IMR-90 (cell line): ENCODE measurements around the gene TEX13A. TPM values are rescaled to one million over a fixed set of nuclear protein-coding genes. Genes with fewer than 3 reads are reported as not detected.

ENCODE experiments used
- ATAC-seq: fragments of 200-7000 bp; cut with Tn5 transposase; 2 replicates; pipeline ENCODE4 v1.9.1; 2020; ENCODE audit warnings: low read depth, mild to moderate bottlenecking, moderate library complexity
- BruUV-seq: library from RNA; stranded (reverse); fragments of 400-500 nt; replicated peaks from 2 replicates; lab custom pipeline; 2021; lab: Mats Ljungman, UMichigan
- CTCF ChIA-PET: fragments of 300-600 bp; formaldehyde crosslinking; extraction: SDS; loops from one replicate; lab custom pipeline; 2021; ENCODE audit warnings: antibody characterized with exemption; lab: Yijun Ruan, JAX
- POLR2A ChIA-PET: fragments of 300-600 bp; sonication (Branson Sonifier 250); formaldehyde crosslinking; loops from one replicate; lab custom pipeline; 2022; ENCODE audit warnings: antibody characterized with exemption; ENCODE audit not compliant: unreplicated experiment; lab: Charles Lee
- DNase-seq: peaks from one replicate; pipeline ENCODE4 v3.0.0; 2013
- H2AFZ ChIP-seq: replicated peaks from 2 replicates; pipeline ENCODE3; 2013; ENCODE audit warnings: low read length, mild to moderate bottlenecking; ENCODE audit not compliant: poor library complexity
- H2AK5ac ChIP-seq: 2 replicates; pipeline ENCODE4 v1.6.1; 2013; ENCODE audit warnings: low read depth, low read length, inconsistent platforms
- H2AK9ac ChIP-seq: replicated peaks from 2 replicates; pipeline ENCODE3; 2013; ENCODE audit warnings: mild to moderate bottlenecking, low read depth, low read length, moderate library complexity; ENCODE audit not compliant: poor library complexity
- H2BK120ac ChIP-seq: 2 replicates; pipeline ENCODE4 v1.6.1; 2013; ENCODE audit warnings: low read depth, low read length, inconsistent platforms
- H2BK15ac ChIP-seq: 3 replicates; pipeline ENCODE4 v1.6.1; 2013; ENCODE audit warnings: low read depth, low read length, inconsistent platforms
- H2BK20ac ChIP-seq: 2 replicates; pipeline ENCODE4 v1.6.1; 2013; ENCODE audit warnings: low read depth, mild to moderate bottlenecking, inconsistent platforms, low read length, moderate library complexity
- H2BK5ac ChIP-seq: 2 replicates; pipeline ENCODE4 v1.6.1; 2013; ENCODE audit warnings: mild to moderate bottlenecking, low read depth, low read length, inconsistent platforms; ENCODE audit not compliant: poor library complexity, severe bottlenecking
- H3K14ac ChIP-seq: replicated peaks from 2 replicates; pipeline ENCODE4 v1.6.1; 2013; ENCODE audit warnings: low read depth, low read length, inconsistent platforms
- H3K18ac ChIP-seq: 2 replicates; pipeline ENCODE4 v1.6.1; 2013; ENCODE audit warnings: low read depth, low read length, control low read depth
- H3K23ac ChIP-seq: 2 replicates; pipeline ENCODE4 v1.6.1; 2013; ENCODE audit warnings: low read depth, low read length, inconsistent platforms
- H3K27ac ChIP-seq: 2 replicates; pipeline ENCODE4 v1.5.1; 2013; ENCODE audit warnings: mild to moderate bottlenecking, control low read depth, low read length; ENCODE audit not compliant: insufficient read depth
- H3K27me3 ChIP-seq: 2 replicates; pipeline ENCODE4 v1.6.1; 2013; ENCODE audit warnings: low read length; ENCODE audit not compliant: control insufficient read depth, insufficient read depth
- H3K36me3 ChIP-seq: 2 replicates; pipeline ENCODE4 v1.6.1; 2013; ENCODE audit warnings: low read length, mixed read lengths; ENCODE audit not compliant: control insufficient read depth, insufficient read depth
- H3K4ac ChIP-seq: 2 replicates; pipeline ENCODE4 v1.6.1; 2013; ENCODE audit warnings: low read depth, low read length, inconsistent platforms
- H3K4me1 ChIP-seq: 2 replicates; pipeline ENCODE4 v1.6.1; 2013; ENCODE audit warnings: low read length, mixed read lengths; ENCODE audit not compliant: control insufficient read depth, insufficient read depth
- H3K4me2 ChIP-seq: 2 replicates; pipeline ENCODE4 v1.6.1; 2013; ENCODE audit warnings: low read depth, mild to moderate bottlenecking, control low read depth, low read length, moderate library complexity
- H3K4me3 ChIP-seq: 2 replicates; pipeline ENCODE4 v1.5.1; 2013; ENCODE audit warnings: low read depth, mild to moderate bottlenecking, control low read depth, low read length, moderate library complexity; ENCODE audit not compliant: insufficient read depth
- H3K56ac ChIP-seq: 2 replicates; pipeline ENCODE4 v1.6.1; 2013; ENCODE audit warnings: low read length, inconsistent platforms; ENCODE audit not compliant: insufficient read depth; ENCODE audit errors: extremely low read depth
- H3K79me1 ChIP-seq, 2 experiments: 2 replicates each; pipeline ENCODE4 v1.6.1; 2013; ENCODE audit warnings: low read length in 2 of 2, inconsistent platforms in 1 of 2, low read depth in 1 of 2
- H3K9ac ChIP-seq: 2 replicates; pipeline ENCODE4 v1.6.1; 2013; ENCODE audit warnings: low read depth, low read length, control low read depth
- H3K9me1 ChIP-seq: 2 replicates; pipeline ENCODE4 v1.6.1; 2013; ENCODE audit warnings: low read length, inconsistent platforms; ENCODE audit not compliant: insufficient read depth
- H3K9me3 ChIP-seq: 2 replicates; pipeline ENCODE4 v1.6.1; 2013; ENCODE audit warnings: low read length; ENCODE audit not compliant: control insufficient read depth, insufficient read depth
- H4K20me1 ChIP-seq: 2 replicates; pipeline ENCODE4 v1.6.1; 2013; ENCODE audit warnings: low read length, inconsistent platforms; ENCODE audit not compliant: insufficient read depth
- H4K5ac ChIP-seq: 2 replicates; pipeline ENCODE4 v1.6.1; 2013; ENCODE audit warnings: mild to moderate bottlenecking, low read depth, low read length, control low read depth
- H4K8ac ChIP-seq, 2 experiments: 2 replicates each; pipeline ENCODE4 v1.6.1; 2013; ENCODE audit warnings: low read depth in 2 of 2, low read length in 2 of 2, control low read depth in 1 of 2, inconsistent platforms in 1 of 2
- H4K91ac ChIP-seq: 2 replicates; pipeline ENCODE4 v1.6.1; 2013; ENCODE audit warnings: low read depth, low read length, inconsistent platforms; ENCODE audit not compliant: insufficient read depth
- BHLHE40 ChIP-seq: fragments of 150-350 bp; IDR thresholded peaks from 2 replicates; pipeline ENCODE4 v1.6.1; 2016; ENCODE audit warnings: mild to moderate bottlenecking, low read depth, low read length
- CEBPB ChIP-seq: IDR thresholded peaks from 2 replicates; pipeline ENCODE4 v1.6.1; 2012; ENCODE audit warnings: low read depth, low read length, improper control_type of control experiment
- FOS ChIP-seq: fragments of 150-350 bp; IDR thresholded peaks from 2 replicates; pipeline ENCODE4 v1.6.1; 2016; ENCODE audit warnings: low read depth, low read length
- MAFK ChIP-seq: IDR thresholded peaks from 2 replicates; pipeline ENCODE4 v1.6.1; 2012; ENCODE audit warnings: low read depth, low read length, improper control_type of control experiment
- MAZ ChIP-seq: IDR thresholded peaks from 2 replicates; pipeline ENCODE4 v1.6.1; 2012; ENCODE audit warnings: low read depth, mild to moderate bottlenecking, low read length, improper control_type of control experiment, moderate library complexity, borderline replicate concordance
- MXI1 ChIP-seq: IDR thresholded peaks from 2 replicates; pipeline ENCODE4 v1.6.1; 2012; ENCODE audit warnings: low read depth, mild to moderate bottlenecking, low read length, moderate library complexity, borderline replicate concordance
- NFE2L2 ChIP-seq: fragments of 150-350 bp; IDR thresholded peaks from 2 replicates; pipeline ENCODE4 v1.6.1; 2016; ENCODE audit warnings: low read depth, mild to moderate bottlenecking, low read length
- POLR2A ChIP-seq: IDR thresholded peaks from 2 replicates; pipeline ENCODE4 v1.6.1; 2012; ENCODE audit warnings: mild to moderate bottlenecking, low read depth, low read length
- RAD21 ChIP-seq: IDR thresholded peaks from 2 replicates; pipeline ENCODE4 v1.6.1; 2012; ENCODE audit warnings: low read length, improper control_type of control experiment
- RCOR1 ChIP-seq: IDR thresholded peaks from 2 replicates; pipeline ENCODE4 v1.6.1; 2012; ENCODE audit warnings: mild to moderate bottlenecking, low read length, improper control_type of control experiment; ENCODE audit not compliant: insufficient replicate concordance
- RFX5 ChIP-seq: IDR thresholded peaks from 2 replicates; pipeline ENCODE4 v1.8.0; 2012; ENCODE audit warnings: low read depth, mild to moderate bottlenecking, low read length, moderate library complexity
- SMC3 ChIP-seq: fragments of 150-350 bp; IDR thresholded peaks from 2 replicates; pipeline ENCODE4 v1.6.1; 2016; ENCODE audit warnings: low read depth, mild to moderate bottlenecking, antibody characterized with exemption, low read length, moderate library complexity
- WGBS, 2 experiments: methylation state at CpG; one replicate each; pipeline versions ENCODE4 v1.1.5 to v1.1.7; 2013; ENCODE audit warnings: missing lambda C conversion rate in 2 of 2; ENCODE audit not compliant: insufficient read length in 1 of 2; ENCODE audit errors: extremely low coverage in 2 of 2; 5-methylcytosine and 5-hydroxymethylcytosine counted together
- dilution Hi-C: fragments of 300-500 bp; cut with HindIII; formaldehyde crosslinking; loops from one replicate; pipeline ENCODE4 v1.14.3; 2018; ENCODE audit warnings: low sequenced_read_pairs; ENCODE audit not compliant: unreplicated experiment
- in situ Hi-C: fragments of 300-500 bp; cut with MboI; formaldehyde crosslinking; loops from 3 replicates; pipeline ENCODE4 v1.14.3; 2019; ENCODE audit warnings: low sequenced_read_pairs, inconsistent platforms, mixed read lengths
- intact Hi-C: fragments of 100-400 bp; cut with micrococcal nuclease; formaldehyde crosslinking; loops from 2 replicates; pipeline ENCODE4 v1.10.0; 2022
- polyA plus RNA-seq, 3 experiments: library from polyadenylated mRNA; depleted of rRNA; stranded (reverse); fragments of >200 nt; gene quantifications; 2 replicates each; pipeline ENCODE4 v1.2.3, GENCODE V29; 2012; ENCODE audit warnings: low replicate concordance in 1 of 3
- total RNA-seq: library from RNA; depleted of rRNA; stranded (reverse); fragments of >200 nt; gene quantifications from 2 replicates; pipeline ENCODE4 v1.2.3, GENCODE V29; 2012
- TF ChIP-seq, protein P1 (sequence below): fragments of 150-350 bp; IDR thresholded peaks from 2 replicates; pipeline ENCODE4 v1.6.1; 2017; ENCODE audit warnings: mild to moderate bottlenecking, antibody characterized with exemption, low read length, low read depth
- TF ChIP-seq, protein P2 (sequence below): conservative IDR thresholded peaks from 2 replicates; pipeline ENCODE4 v1.5.1; 2012; ENCODE audit warnings: mild to moderate bottlenecking, low read depth, low read length, improper control_type of control experiment
- TF ChIP-seq, protein P3 (sequence below): fragments of 150-350 bp; IDR thresholded peaks from 2 replicates; pipeline ENCODE4 v1.6.1; 2016; ENCODE audit warnings: low read depth, mild to moderate bottlenecking, low read length, moderate library complexity, borderline replicate concordance

The TEX13A gene
- total and polyA plus RNA-seq, 2 of the 4 experiments (the other 2 are of a cell fraction): not detected

DNA sequence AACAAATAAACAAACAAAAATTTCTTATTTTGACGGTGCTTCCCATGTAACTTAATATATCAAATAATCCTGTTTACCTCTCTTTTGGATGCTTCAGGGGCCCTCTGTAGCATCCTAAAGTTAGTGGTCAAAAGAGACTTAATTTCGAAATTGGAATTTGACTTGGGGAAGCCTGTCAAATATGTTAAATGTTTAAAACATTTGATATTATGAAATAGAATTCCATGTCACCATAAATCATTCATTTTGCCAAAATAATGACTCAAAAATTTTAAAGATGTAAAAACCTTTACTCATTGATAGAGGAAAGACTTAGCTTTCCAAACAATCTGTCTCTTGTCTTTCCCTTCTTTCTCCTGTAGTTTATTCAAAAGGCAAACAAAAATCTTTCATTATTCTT lies 20.6 kb upstream of the TEX13A start:
- WGBS, 2 experiments: no CpG with 5 or more reads among the region's 2 CpGs
- in situ Hi-C loops: no loop called here
- no peak overlapping the region for H4K8ac ChIP-seq
- no peak overlapping the region for H3K14ac ChIP-seq
- ChIA-PET POLR2A (no interaction called here), CTCF (no interaction called here)
- H3K4ac ChIP-seq: no peak overlapping the region
- no peak overlapping the region for H2AK5ac ChIP-seq
- H2BK120ac ChIP-seq: no peak overlapping the region
- no peak overlapping the region for H3K4me3 ChIP-seq
- H3K4me2 ChIP-seq: no peak overlapping the region
- no peak overlapping the region for H3K23ac ChIP-seq
- H2BK5ac ChIP-seq: no peak overlapping the region
- H3K36me3 ChIP-seq: no peaks in the 10 kb centered on the region
- ATAC-seq (no peak), DNase-seq (no peak)
- BruUV-seq: no TSS peak
- no peaks in the 10 kb centered on the region for H3K9me3 ChIP-seq
- no peak overlapping the region for H3K56ac ChIP-seq
- no peak overlapping the region for H2AFZ ChIP-seq
- H3K9me1 ChIP-seq: no peaks in the 10 kb centered on the region
- no peak overlapping the region for H3K18ac ChIP-seq
- H2BK20ac ChIP-seq: no peak overlapping the region
- H4K20me1 ChIP-seq: no peaks in the 10 kb centered on the region
- TF ChIP-seq SMC3 (no peak), NFE2L2 (no peak), CEBPB (no peak), RFX5 (no peak), MAZ (no peak), RCOR1 (no peak), RAD21 (no peak), FOS (no peak), POLR2A (no peak), MXI1 (no peak), MAFK (no peak), BHLHE40 (no peak)
- TF ChIP-seq, protein P1, sequence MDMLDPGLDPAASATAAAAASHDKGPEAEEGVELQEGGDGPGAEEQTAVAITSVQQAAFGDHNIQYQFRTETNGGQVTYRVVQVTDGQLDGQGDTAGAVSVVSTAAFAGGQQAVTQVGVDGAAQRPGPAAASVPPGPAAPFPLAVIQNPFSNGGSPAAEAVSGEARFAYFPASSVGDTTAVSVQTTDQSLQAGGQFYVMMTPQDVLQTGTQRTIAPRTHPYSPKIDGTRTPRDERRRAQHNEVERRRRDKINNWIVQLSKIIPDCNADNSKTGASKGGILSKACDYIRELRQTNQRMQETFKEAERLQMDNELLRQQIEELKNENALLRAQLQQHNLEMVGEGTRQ: no peak
- TF ChIP-seq, protein P2, sequence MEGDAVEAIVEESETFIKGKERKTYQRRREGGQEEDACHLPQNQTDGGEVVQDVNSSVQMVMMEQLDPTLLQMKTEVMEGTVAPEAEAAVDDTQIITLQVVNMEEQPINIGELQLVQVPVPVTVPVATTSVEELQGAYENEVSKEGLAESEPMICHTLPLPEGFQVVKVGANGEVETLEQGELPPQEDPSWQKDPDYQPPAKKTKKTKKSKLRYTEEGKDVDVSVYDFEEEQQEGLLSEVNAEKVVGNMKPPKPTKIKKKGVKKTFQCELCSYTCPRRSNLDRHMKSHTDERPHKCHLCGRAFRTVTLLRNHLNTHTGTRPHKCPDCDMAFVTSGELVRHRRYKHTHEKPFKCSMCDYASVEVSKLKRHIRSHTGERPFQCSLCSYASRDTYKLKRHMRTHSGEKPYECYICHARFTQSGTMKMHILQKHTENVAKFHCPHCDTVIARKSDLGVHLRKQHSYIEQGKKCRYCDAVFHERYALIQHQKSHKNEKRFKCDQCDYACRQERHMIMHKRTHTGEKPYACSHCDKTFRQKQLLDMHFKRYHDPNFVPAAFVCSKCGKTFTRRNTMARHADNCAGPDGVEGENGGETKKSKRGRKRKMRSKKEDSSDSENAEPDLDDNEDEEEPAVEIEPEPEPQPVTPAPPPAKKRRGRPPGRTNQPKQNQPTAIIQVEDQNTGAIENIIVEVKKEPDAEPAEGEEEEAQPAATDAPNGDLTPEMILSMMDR: no peak
- TF ChIP-seq, protein P3, sequence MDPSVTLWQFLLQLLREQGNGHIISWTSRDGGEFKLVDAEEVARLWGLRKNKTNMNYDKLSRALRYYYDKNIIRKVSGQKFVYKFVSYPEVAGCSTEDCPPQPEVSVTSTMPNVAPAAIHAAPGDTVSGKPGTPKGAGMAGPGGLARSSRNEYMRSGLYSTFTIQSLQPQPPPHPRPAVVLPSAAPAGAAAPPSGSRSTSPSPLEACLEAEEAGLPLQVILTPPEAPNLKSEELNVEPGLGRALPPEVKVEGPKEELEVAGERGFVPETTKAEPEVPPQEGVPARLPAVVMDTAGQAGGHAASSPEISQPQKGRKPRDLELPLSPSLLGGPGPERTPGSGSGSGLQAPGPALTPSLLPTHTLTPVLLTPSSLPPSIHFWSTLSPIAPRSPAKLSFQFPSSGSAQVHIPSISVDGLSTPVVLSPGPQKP: no peak
- H3K27ac ChIP-seq: no peak overlapping the region
- intact Hi-C loops: no loop called here
- H3K9ac ChIP-seq: no peak overlapping the region
- dilution Hi-C loops: no loop called here
- no peak overlapping the region for H2AK9ac ChIP-seq
- H2BK15ac ChIP-seq: no peak overlapping the region
- no peaks in the 10 kb centered on the region for H3K79me1 ChIP-seq
- H4K5ac ChIP-seq: no peak overlapping the region
- no peak overlapping the region for H4K91ac ChIP-seq
- H3K4me1 ChIP-seq: no peaks in the 10 kb centered on the region
- no peaks in the 10 kb centered on the region for H3K27me3 ChIP-seq
